Endothelial cell of umbilical vein (primary cell): Measurements from ENCODE around the gene HAUS7. TPM values are rescaled to one million over a fixed set of nuclear protein-coding genes. Genes with fewer than 3 reads are reported as not detected.

ENCODE experiments used
- BruUV-seq: library from RNA; stranded (reverse); fragments of 400-500 nt; replicated peaks from 2 replicates; lab custom pipeline; 2021; lab: Mats Ljungman, UMichigan
- CTCF ChIA-PET: fragments of 300-600, 350-600 bp; sonication (Branson Sonifier 250); formaldehyde crosslinking; loops from one replicate; lab custom pipeline; 2021; ENCODE audit warnings: antibody characterized with exemption, inconsistent platforms; lab: Charles Lee
- POLR2A ChIA-PET: fragments of 300-600, 350-600 bp; sonication (Branson Sonifier 250); formaldehyde crosslinking; loops from one replicate; lab custom pipeline; 2021; ENCODE audit warnings: antibody characterized with exemption, inconsistent platforms; lab: Charles Lee
- DNase-seq: peaks from one replicate; pipeline ENCODE4 v3.0.0-alpha.2; 2011; ENCODE audit warnings: low read depth, low spot score
- FAIRE-seq: peaks from 2 replicates; lab custom pipeline; 2011; peaks lifted over from hg19 to GRCh38; lab: Jason Lieb, UNC
- H2AFZ ChIP-seq: 2 replicates; pipeline ENCODE4 v1.6.0; 2012; ENCODE audit warnings: low read depth, low read length, control low read depth, inconsistent platforms
- H3K27ac ChIP-seq: 2 replicates; pipeline ENCODE4 v1.5.1; 2011; ENCODE audit warnings: low read depth, mild to moderate bottlenecking, control low read depth, low read length, moderate library complexity; ENCODE audit not compliant: insufficient read depth
- H3K27me3 ChIP-seq, 2 experiments: 2 replicates each; pipeline versions ENCODE4 v1.6.0 to v1.6.1; 2011; ENCODE audit warnings: low read length in 2 of 2, mixed read lengths in 1 of 2; ENCODE audit not compliant: control insufficient read depth in 2 of 2, insufficient read depth in 2 of 2
- H3K36me3 ChIP-seq, 2 experiments: 2 replicates in 1 of 2; 3 replicates in 1 of 2; pipeline ENCODE4 v1.5.1; 2011; ENCODE audit warnings: low read length in 2 of 2, mild to moderate bottlenecking in 1 of 2, moderate library complexity in 1 of 2; ENCODE audit not compliant: control insufficient read depth in 2 of 2, insufficient read depth in 2 of 2; ENCODE audit errors: extremely low read depth in 1 of 2
- H3K4me1 ChIP-seq: 3 replicates; pipeline ENCODE4 v1.5.1; 2011; ENCODE audit warnings: mild to moderate bottlenecking, low read length; ENCODE audit not compliant: control insufficient read depth, insufficient read depth; ENCODE audit errors: extremely low read depth
- H3K4me2 ChIP-seq: 2 replicates; pipeline ENCODE4 v1.6.1; 2011; ENCODE audit warnings: low read length, control low read depth, mixed read lengths; ENCODE audit not compliant: insufficient read depth
- H3K4me3 ChIP-seq, 3 experiments: fragments of 200-600 bp in 1 of 3; sonication (generic), shearing (Covaris generic) in 1 of 3; replicated peaks in 1 of 3; 2 replicates each; pipeline ENCODE4 v1.5.1; 2011 to 2016; ENCODE audit warnings: control low read depth in 3 of 3, low read length in 3 of 3, mild to moderate bottlenecking in 2 of 3, inconsistent platforms in 1 of 3, low read depth in 1 of 3, moderate library complexity in 1 of 3; ENCODE audit not compliant: insufficient read depth in 1 of 3
- H3K79me2 ChIP-seq: 2 replicates; pipeline ENCODE4 v1.6.0; 2012; ENCODE audit warnings: low read length, inconsistent platforms; ENCODE audit not compliant: control insufficient read depth, insufficient read depth
- H3K9ac ChIP-seq: replicated peaks from 2 replicates; pipeline ENCODE3; 2011; ENCODE audit warnings: low read length, control low read depth; ENCODE audit not compliant: insufficient read depth; ENCODE audit errors: extremely low read depth
- H3K9me1 ChIP-seq: replicated peaks from 3 replicates; pipeline ENCODE4 v1.6.0; 2011; ENCODE audit warnings: mild to moderate bottlenecking, low read length; ENCODE audit not compliant: control insufficient read depth, insufficient read depth; ENCODE audit errors: extremely low read depth
- H3K9me3 ChIP-seq: replicated peaks from 2 replicates; pipeline ENCODE4 v1.5.1; 2012; ENCODE audit warnings: low read length, inconsistent platforms; ENCODE audit not compliant: control insufficient read depth, insufficient read depth
- H4K20me1 ChIP-seq: replicated peaks from 2 replicates; pipeline ENCODE3; 2011; ENCODE audit warnings: mild to moderate bottlenecking, low read length; ENCODE audit not compliant: control insufficient read depth, insufficient read depth; ENCODE audit errors: extremely low read depth
- CTCF ChIP-seq, 2 donors: IDR thresholded peaks; 1 replicate in 1 of 2; 2 replicates in 1 of 2; pipeline ENCODE4 v1.5.1; 2011; ENCODE audit warnings: low read length in 2 of 2, mild to moderate bottlenecking in 2 of 2, moderate library complexity in 2 of 2, control low read depth in 1 of 2, inconsistent platforms in 1 of 2, low read depth in 1 of 2; ENCODE audit not compliant: insufficient read depth in 1 of 2; ENCODE audit errors: extremely low read depth in 1 of 2
- EZH2 ChIP-seq: IDR thresholded peaks from 2 replicates; pipeline ENCODE4 v1.6.1; 2012; ENCODE audit warnings: borderline replicate concordance, low read depth, mild to moderate bottlenecking, moderate library complexity, low read length, inconsistent platforms; ENCODE audit not compliant: severe bottlenecking
- FOS ChIP-seq: IDR thresholded peaks from 2 replicates; pipeline ENCODE4 v1.6.1; 2011; ENCODE audit warnings: mild to moderate bottlenecking, low read length, moderate library complexity, borderline replicate concordance; ENCODE audit not compliant: insufficient read depth
- GATA2 ChIP-seq: IDR thresholded peaks from 2 replicates; pipeline ENCODE4 v1.7.0; 2011; ENCODE audit warnings: low read depth, mild to moderate bottlenecking, moderate library complexity, mixed read lengths, low read length; ENCODE audit not compliant: insufficient read length, insufficient read depth
- JUN ChIP-seq: IDR thresholded peaks from 2 replicates; pipeline ENCODE4 v1.6.1; 2011; ENCODE audit warnings: borderline replicate concordance, low read depth; ENCODE audit not compliant: insufficient read length, insufficient read depth
- MAX ChIP-seq: IDR thresholded peaks from 2 replicates; pipeline ENCODE4 v1.6.1; 2011; ENCODE audit not compliant: insufficient read depth, insufficient read length
- MYC ChIP-seq: IDR thresholded peaks from one replicate; pipeline ENCODE4 v1.6.1; 2011; ENCODE audit warnings: mild to moderate bottlenecking, low read depth, low read length
- POLR2A ChIP-seq: IDR thresholded peaks from 2 replicates; pipeline ENCODE4 v1.6.1; 2012; ENCODE audit warnings: low read depth, mild to moderate bottlenecking, control low read depth, low read length
- POLR2AphosphoS5 ChIP-seq: IDR thresholded peaks from 2 replicates; pipeline ENCODE4 v1.6.1; 2012; ENCODE audit warnings: low read depth, mild to moderate bottlenecking, control low read depth, low read length, moderate library complexity; ENCODE audit not compliant: insufficient read depth
- dilution Hi-C: fragments of 300-500 bp; cut with MboI; formaldehyde crosslinking; loops from one replicate; pipeline ENCODE4 v1.15.0; 2019; ENCODE audit warnings: low sequenced_read_pairs; ENCODE audit not compliant: extremely low pct_ligation_motif_present
- intact Hi-C: fragments of 100-400 bp; cut with micrococcal nuclease; formaldehyde crosslinking; loops from one replicate; pipeline ENCODE4 v1.10.0; 2022
- polyA plus RNA-seq, 4 experiments: library from polyadenylated mRNA; depleted of rRNA in 3 of 4; stranded (reverse) in 3 of 4; unstranded in 1 of 4; fragments of >200 nt; gene quantifications; 2 replicates each; pipeline versions ENCODE4 v1.2.1 to v1.2.3, GENCODE V29; 2011 to 2012; ENCODE audit warnings: missing spikeins in 1 of 4
- total RNA-seq: library from RNA; stranded (reverse); gene quantifications from 2 replicates; pipeline ENCODE4 v1.2.3, GENCODE V29; 2021

The HAUS7 gene
- total and polyA plus RNA-seq, 2 donors (not counting 3 experiments of a cell fraction or from before 2014, with no cell fraction given) = 31.0 to 46.4 TPM

- no TSS peak for BruUV-seq
- H3K9ac ChIP-seq = no peak overlapping the region
- dilution Hi-C loops = no loop called here
- no peak overlapping the region for H3K27ac ChIP-seq
- H3K4me2 ChIP-seq = no peak overlapping the region
- intact Hi-C loops = no loop called here
- H3K9me3 ChIP-seq = no peaks in the 10 kb centered on the region
- no peak overlapping the region for H3K4me3 ChIP-seq
- H3K9me1 ChIP-seq = no peaks in the 10 kb centered on the region
- H2AFZ ChIP-seq = no peak overlapping the region
- CTCF ChIA-PET = interaction anchor here (1.2 kb wide), 1 partner anchor 9 kb away, joined by 3 read pairs; no protein-coding TSS in a partner anchor
- POLR2A ChIA-PET = no interaction called here
- TF ChIP-seq POLR2AphosphoS5 = no peak
- no peak for TF ChIP-seq MYC
- no peak for TF ChIP-seq GATA2
- TF ChIP-seq POLR2A = no peak
- no peak for TF ChIP-seq EZH2
- TF ChIP-seq FOS = no peak
- TF ChIP-seq JUN = no peak
- no peak for TF ChIP-seq MAX
- TF ChIP-seq CTCF (IDR thresholded peaks at IDR 0.05; ENCODE audit: extremely low read depth in 1 of 2, insufficient read depth in 1 of 2, low read depth in 1 of 2, low read length in 2 of 2) = no peak
- no peaks in the 10 kb centered on the region for H3K79me2 ChIP-seq
- DNase-seq (no peak), FAIRE-seq (no peak)
- H3K36me3 ChIP-seq = no peaks in the 10 kb centered on the region
- H3K27me3 ChIP-seq = no peaks in the 10 kb centered on the region
- H4K20me1 ChIP-seq = no peaks in the 10 kb centered on the region
- H3K4me1 ChIP-seq = peaks cover 6% of the 10 kb centered on the region
Observed at GRCh38 chrX:153406903-153407302, 63.5 kb downstream of the HAUS7 start.
